Measurements from ENCODE around the gene WFDC12. TPM values are rescaled to one million over a fixed set of nuclear protein-coding genes. Genes with fewer than 3 reads are reported as not detected.

WFDC12 gene
- total RNA-seq, 2 donors from 2014 or later = not detected

DNA sequence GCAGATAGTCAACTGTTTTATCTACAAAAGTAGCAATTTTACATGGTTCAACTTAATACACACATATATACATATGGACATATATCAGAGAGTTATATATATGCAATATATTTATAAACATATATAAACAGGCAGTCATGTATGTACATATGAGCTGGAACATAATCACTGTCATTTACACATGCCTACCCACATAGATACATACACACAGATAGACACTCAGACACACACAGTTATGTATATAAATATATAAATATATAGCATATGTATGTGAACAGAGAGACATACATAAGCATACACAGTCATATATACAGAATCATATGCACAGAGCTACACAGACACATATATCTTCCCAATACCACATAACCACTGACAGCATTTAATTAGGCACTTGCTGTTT lies 11.5 kb downstream of the WFDC12 start:
- H3K4me1 ChIP-seq (replicated peaks) = no peaks in the 10 kb centered on the region
- no peaks in the 10 kb centered on the region for H3K36me3 ChIP-seq
- no peak for DNase-seq (ENCODE audit: low spot score)
- no peaks in the 10 kb centered on the region for H3K27me3 ChIP-seq (replicated peaks; ENCODE audit: insufficient read depth)
- H3K27ac ChIP-seq = no peak overlapping the region
- no peak overlapping the region for H3K4me3 ChIP-seq
- intact Hi-C loops (cut with DNase I) = no loop called here
- TF ChIP-seq POLR2A (IDR thresholded peaks at IDR 0.05) = no peak
- TF ChIP-seq, protein P1, sequence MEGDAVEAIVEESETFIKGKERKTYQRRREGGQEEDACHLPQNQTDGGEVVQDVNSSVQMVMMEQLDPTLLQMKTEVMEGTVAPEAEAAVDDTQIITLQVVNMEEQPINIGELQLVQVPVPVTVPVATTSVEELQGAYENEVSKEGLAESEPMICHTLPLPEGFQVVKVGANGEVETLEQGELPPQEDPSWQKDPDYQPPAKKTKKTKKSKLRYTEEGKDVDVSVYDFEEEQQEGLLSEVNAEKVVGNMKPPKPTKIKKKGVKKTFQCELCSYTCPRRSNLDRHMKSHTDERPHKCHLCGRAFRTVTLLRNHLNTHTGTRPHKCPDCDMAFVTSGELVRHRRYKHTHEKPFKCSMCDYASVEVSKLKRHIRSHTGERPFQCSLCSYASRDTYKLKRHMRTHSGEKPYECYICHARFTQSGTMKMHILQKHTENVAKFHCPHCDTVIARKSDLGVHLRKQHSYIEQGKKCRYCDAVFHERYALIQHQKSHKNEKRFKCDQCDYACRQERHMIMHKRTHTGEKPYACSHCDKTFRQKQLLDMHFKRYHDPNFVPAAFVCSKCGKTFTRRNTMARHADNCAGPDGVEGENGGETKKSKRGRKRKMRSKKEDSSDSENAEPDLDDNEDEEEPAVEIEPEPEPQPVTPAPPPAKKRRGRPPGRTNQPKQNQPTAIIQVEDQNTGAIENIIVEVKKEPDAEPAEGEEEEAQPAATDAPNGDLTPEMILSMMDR (IDR thresholded peaks at IDR 0.05) = no peak
- no peak for TF ChIP-seq POLR2AphosphoS5 (IDR thresholded peaks at IDR 0.05)
- no peaks in the 10 kb centered on the region for H3K9me3 ChIP-seq

DNA sequence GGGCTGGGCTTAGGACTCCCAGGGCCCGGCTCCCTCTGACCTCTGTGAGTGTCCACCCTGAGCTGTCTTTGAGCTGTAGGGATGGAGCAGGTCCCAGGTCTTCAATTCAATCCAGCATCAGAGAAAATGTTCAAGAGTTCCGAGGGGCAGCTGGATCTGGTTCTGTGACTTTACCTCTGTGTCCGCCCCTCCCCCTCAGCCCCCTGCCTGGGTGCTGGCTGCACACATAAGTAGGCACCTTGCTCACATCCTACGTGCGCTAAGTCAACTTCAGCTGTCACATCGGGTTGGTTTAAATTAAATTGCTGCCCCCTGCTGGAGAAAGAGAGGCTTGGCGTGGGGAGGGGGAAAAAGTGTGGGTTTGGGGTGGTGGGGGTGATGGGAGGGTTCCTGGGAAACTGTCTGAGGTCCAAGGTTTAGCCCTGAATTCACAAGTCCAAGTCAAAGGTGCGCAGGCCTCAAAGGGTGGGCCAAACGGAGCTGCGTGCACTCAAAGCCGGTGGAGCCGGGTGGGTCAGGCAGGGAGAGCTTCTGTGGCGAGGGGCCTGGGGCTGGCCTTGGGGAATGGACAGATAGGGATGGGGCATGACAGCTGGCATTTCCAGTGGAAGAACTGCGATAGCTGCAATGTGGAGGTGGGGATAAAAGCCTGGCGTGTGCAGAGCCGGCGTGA lies 12.3 kb downstream of the WFDC12 start:
- no peaks in the 10 kb centered on the region for H3K36me3 ChIP-seq
- 55% methylated on average over 17 of the region's 17 CpGs for WGBS
- no peaks in the 10 kb centered on the region for H3K9me3 ChIP-seq
- no peak overlapping the region for H3K4me3 ChIP-seq
- TF ChIP-seq, protein P1 (IDR thresholded peaks at IDR 0.05) = peak in 1 of 4 experiments; percentile 24
- no peak for TF ChIP-seq POLR2A (IDR thresholded peaks at IDR 0.05)
- H3K27ac ChIP-seq = no peak overlapping the region
- no peak for DNase-seq (ENCODE audit: low spot score)
- intact Hi-C loops (cut with DNase I) = no loop called here
- no peaks in the 10 kb centered on the region for H3K27me3 ChIP-seq (replicated peaks; ENCODE audit: insufficient read depth)
- H3K4me1 ChIP-seq (replicated peaks) = no peaks in the 10 kb centered on the region

DNA sequence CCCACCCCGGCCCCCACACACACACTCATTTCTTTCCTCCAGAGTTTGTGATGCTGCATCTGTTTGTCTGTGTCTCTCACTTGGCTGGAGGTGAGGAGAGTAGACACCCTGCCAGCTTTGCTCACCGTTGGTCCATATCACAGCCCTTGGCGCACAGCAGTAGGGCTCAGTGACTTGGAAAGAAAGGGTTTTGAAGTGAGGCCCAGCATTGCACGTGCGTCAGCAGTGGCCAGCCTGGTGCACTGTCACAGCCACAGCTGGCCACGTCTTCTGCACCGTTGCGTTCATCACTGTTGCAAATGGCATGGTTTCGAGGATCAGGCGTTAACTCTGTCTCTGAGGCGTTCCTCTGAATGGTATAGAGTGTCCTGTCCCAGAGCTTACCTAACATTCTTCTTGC lies 13.0 kb downstream of the WFDC12 start:
- 79% methylated on average over 11 of the region's 11 CpGs for WGBS
- no peak overlapping the region for H3K27ac ChIP-seq
- H3K9me3 ChIP-seq = no peaks in the 10 kb centered on the region
- H3K27me3 ChIP-seq (replicated peaks; ENCODE audit: insufficient read depth) = no peaks in the 10 kb centered on the region
- no peak for TF ChIP-seq POLR2A (IDR thresholded peaks at IDR 0.05)
- TF ChIP-seq, protein P1 (IDR thresholded peaks at IDR 0.05) = no peak
- TF ChIP-seq POLR2AphosphoS5 (IDR thresholded peaks at IDR 0.05) = no peak
- H3K4me1 ChIP-seq (replicated peaks) = no peaks in the 10 kb centered on the region
- H3K36me3 ChIP-seq = no peaks in the 10 kb centered on the region
- no peak for DNase-seq (ENCODE audit: low spot score)
- H3K4me3 ChIP-seq = no peak overlapping the region
- intact Hi-C loops (cut with DNase I) = no loop called here

DNA sequence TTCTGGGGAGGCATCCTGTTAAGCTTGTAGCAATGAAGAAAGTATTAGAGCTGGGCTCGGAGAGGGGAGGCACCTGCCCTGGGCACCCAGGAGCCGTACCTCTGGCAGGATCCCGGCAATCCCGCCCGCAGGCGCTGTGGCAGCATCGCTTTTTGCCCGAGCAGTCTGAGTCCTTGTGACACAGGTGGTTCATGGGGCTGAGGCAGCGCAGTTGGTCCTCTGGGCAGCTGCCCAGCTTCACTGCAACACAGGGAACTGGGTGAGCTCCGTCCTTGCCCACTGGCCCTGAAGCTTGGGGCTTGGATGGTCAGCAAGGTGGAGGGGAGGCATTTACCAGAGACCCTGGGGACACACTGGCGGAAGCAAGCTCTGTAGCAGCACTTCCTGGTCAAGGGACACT lies 14.0 kb downstream of the WFDC12 start:
- H3K27me3 ChIP-seq (replicated peaks; ENCODE audit: insufficient read depth) = no peaks in the 10 kb centered on the region
- no peaks in the 10 kb centered on the region for H3K9me3 ChIP-seq
- H3K4me1 ChIP-seq (replicated peaks) = no peaks in the 10 kb centered on the region
- no peak for DNase-seq (ENCODE audit: low spot score)
- TF ChIP-seq POLR2AphosphoS5 (IDR thresholded peaks at IDR 0.05) = no peak
- TF ChIP-seq, protein P1 (IDR thresholded peaks at IDR 0.05) = no peak
- no peak for TF ChIP-seq POLR2A (IDR thresholded peaks at IDR 0.05)
- intact Hi-C loops (cut with DNase I) = no loop called here
- H3K27ac ChIP-seq = no peak overlapping the region
- 89% methylated on average over 10 of the region's 11 CpGs for WGBS
- no peak overlapping the region for H3K4me3 ChIP-seq
- no peaks in the 10 kb centered on the region for H3K36me3 ChIP-seq

DNA sequence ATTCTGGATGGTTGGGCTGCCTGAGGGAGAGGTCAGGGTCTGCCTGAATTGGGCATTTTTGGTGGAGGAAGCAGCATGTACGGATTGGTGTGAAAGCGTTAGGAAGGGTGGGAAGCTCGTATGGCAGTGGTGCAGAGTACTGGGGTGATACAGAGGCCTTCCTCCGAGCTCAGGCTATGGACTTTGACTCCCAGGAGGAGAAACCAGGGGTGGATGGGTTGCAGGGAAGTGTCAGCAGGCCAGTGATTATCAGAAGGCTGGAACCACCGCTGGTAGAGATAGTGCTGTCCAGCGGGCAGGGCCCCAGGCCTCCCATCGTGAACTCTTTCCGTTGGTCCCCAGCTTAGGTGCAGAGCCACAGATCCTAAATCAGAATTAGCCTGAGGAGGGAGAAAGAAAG lies 14.6 kb downstream of the WFDC12 start:
- TF ChIP-seq POLR2A (IDR thresholded peaks at IDR 0.05) (no peak), POLR2AphosphoS5 (IDR thresholded peaks at IDR 0.05) (no peak)
- TF ChIP-seq, protein P1 (IDR thresholded peaks at IDR 0.05) = no peak
- no peak overlapping the region for H3K4me3 ChIP-seq
- no peaks in the 10 kb centered on the region for H3K4me1 ChIP-seq (replicated peaks)
- intact Hi-C loops (cut with DNase I) = no loop called here
- no peak overlapping the region for H3K27ac ChIP-seq
- no peak for DNase-seq (ENCODE audit: low spot score)
- H3K9me3 ChIP-seq = no peaks in the 10 kb centered on the region
- WGBS = 86% methylated on average over 8 of the region's 8 CpGs
- no peaks in the 10 kb centered on the region for H3K27me3 ChIP-seq (replicated peaks; ENCODE audit: insufficient read depth)
- no peaks in the 10 kb centered on the region for H3K36me3 ChIP-seq
